CD4-positive, alpha-beta T cell treated with Interleukin-2 at 100 ng/mL for 4 hours (primary cell): ENCODE data around the gene G0S2.
"Not testable (repeated sequence)": the region's sequence is repeated elsewhere in the genome, so short reads cannot be mapped to it uniquely, and the experiment has no call there.

Experiments
- DNase-seq: peaks from one replicate; pipeline ENCODE4 v3.0.0-alpha.2; 2020; ENCODE audit warnings: low spot score

The G0S2 gene

DNA sequence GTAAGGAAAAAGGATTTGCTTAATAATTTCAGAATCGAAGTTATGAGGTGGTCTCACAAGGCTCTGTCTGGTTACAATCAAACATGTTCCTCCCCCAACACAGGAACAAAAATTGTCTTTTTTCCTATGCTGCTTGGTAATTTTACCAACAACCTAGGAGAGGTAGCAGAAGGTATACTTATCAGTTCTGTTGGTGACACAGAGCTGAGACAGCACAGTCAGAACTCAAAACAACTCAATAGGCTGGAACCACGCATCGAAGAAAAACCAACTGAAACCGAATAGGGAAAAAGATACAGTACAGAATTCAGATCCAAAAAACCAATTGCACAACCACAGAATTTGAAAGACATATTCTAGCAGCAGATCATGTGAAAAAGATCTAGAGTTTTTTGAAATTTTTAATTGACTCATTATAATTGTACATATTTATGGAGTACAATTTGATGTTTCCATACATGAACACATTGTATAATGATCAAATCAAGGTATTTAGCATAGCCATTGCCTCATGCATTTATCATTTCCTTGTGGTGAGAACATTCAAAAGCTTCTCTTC, 3.8 kb downstream of the G0S2 start:
- DNase-seq = no peak

DNA sequence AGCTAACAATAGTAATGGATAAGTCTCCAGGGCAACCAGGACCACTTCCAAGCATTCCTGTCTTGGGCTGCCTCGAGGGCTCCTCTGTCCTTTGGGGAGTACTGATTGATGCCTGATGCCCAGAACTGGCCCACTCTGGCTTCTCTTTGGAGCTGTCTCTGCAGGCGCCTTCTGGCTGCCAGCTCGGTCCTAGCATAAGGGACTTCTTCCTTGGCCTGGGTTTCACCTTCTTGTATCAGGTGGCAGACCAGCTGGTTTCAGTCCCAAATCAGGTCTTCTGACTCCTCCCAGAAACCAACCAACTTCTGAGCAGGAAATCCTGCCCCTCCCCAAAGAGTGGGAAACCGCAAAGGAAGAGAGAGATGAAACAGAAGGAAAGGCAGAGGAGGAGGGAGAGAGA, 10.6 kb downstream of the G0S2 start:
- DNase-seq = peak; percentile 38

- no peak for DNase-seq
These were observed 11.1 kb downstream of the G0S2 start for GRCh38 chr1:209686322-209686721.

- DNase-seq = no peak
These were observed 13.6 kb downstream of the G0S2 start for GRCh38 chr1:209688746-209689234.

GRCh38 chr1:209689477-209689876, 14.3 kb downstream of the G0S2 start:
- no peak for DNase-seq

GRCh38 chr1:209691237-209691636, 16.0 kb downstream of the G0S2 start:
- no peak for DNase-seq

- no peak for DNase-seq
These were observed 17.1 kb downstream of the G0S2 start for GRCh38 chr1:209692296-209692695.

GRCh38 chr1:209692745-209693504, 17.7 kb downstream of the G0S2 start:
- peak; percentile 76 for DNase-seq

DNA sequence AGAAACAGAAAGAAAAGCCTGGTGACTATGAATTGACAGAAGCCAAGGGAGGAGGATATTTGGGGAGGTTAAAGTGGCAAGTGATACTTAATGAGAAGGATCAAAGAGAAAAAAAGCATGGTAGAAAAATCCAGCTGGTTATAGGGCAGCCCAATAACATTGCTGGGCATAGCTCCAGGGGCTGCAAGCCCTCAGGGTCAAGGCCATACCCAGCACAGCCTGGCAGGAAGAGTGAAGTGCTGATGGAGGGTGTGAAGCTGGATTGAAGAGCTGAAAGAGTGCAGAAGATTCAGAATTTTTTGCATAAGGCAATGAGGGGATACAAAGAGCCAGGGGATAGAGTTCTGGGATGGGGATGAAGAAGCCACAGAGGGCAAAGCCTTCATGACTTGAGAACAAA, 21.5 kb downstream of the G0S2 start:
- no peak for DNase-seq

- no peak for DNase-seq
These were observed 21.9 kb downstream of the G0S2 start for GRCh38 chr1:209697126-209697525.

DNA sequence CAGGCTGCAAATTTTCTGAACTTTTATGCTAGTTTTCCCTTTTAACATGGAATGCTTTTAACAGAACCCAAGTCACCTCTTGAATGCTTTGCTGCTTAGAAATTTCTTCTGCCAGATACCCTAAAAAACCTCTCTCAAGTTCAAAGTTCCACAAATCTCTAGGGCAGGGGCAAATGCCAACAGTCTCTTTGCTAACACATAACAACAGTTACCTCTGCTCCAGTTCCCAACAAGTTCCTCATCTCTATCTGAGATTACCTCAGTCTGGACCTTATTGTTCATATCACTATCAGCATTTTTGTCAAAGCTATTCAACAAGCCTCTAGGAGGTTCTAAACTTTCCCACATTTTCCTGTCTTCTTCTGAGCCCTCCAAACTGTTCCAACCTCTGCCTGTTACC, 25.5 kb downstream of the G0S2 start:
- DNase-seq = not testable (repeated sequence)

DNA sequence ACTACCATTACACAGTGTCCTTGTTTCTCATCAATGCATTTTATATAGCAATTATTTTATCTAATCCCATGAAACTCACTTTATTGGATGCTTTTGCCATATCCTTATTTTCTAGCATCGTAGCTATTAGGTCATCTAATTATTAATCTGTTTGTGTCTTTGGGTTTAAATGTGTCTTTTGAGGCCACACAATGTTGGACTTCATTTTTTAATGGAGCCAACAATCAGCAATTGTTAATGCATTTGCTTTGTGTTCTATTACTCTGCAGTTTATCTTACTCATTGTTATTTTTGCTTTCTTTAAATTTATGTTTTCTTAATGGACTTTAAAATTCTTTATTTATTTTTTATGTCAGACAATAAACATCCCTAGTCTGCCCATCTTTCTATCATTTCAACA, 27.6 kb downstream of the G0S2 start:
- no peak for DNase-seq

GRCh38 chr1:209703834-209704504, 28.8 kb downstream of the G0S2 start:
- no peak for DNase-seq

DNA sequence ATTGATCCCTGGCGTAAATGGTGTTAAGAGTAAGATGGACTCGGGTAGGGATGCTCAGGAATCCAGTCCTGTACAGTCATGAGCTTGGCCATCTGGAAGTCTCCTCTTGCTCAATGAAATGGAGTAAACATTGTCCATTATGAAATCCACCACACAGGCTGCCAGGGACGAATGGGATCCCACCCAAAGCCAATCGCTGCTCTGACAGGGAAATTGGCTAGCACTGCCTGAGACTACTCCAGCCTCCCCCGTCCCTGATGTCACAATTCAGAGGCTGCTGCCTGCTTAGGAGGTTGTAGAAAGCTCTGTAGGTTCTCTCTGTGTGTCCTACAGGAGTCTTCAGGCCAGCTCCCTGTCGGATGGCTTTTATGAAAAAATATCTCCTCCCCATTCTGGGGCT, 29.4 kb downstream of the G0S2 start, which contains the start of gene HSD11B1:
HSD11B1 (plus strand) TSS at position 263 of the 400 bp plus-strand sequence; CDS start at position 360, 97 bp downstream.
- no peak for DNase-seq

DNA sequence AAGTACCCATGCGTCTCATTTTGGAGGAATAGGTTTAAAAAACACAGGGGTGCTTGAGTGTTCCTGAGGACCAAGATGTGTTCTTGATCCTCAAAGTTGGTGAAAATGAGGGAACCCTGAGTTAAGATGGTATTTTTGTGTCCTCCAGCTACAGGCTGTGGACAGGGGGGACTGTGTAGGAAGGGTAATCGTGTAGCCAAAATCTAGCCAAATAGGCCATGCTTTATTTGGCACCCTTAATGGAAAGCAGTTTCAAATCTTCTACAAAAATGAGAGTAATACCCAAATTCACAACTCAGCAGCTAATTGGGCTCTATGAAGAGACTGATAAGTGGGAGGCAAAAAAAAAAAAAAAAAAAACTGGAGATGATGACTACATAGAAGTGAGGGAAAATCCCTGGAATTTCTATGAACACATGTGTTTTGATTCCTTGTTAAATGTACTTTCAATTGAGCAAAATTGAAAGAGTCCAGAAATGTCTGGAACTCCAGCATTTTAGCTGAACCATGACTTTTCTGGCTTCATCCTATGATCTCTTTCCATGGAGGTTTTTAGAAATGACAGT, 29.9 kb downstream of the G0S2 start:
- DNase-seq = no peak

GRCh38 chr1:209706622-209707021, 31.4 kb downstream of the G0S2 start:
- DNase-seq = no peak

DNA sequence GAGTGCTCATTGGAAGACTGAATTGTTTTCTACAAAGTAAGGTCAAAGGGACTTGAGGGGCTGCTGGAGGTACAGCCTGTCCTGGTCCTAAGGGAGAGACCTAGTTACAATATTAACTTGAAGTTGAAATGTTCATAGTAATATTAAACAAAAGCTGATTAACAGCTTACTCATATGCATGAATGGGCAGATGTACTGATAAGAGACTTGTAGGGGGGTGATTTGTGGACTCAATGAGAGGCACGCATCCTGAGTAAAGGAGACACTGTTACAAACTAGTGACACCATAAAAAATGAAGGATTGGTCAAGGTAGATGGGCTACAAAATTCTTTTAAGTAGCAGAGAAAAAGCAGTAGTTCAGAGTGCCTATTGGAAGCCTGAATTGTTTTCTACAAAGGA, 32.1 kb downstream of the G0S2 start:
- DNase-seq = no peak

GRCh38 chr1:209708297-209708696, 33.1 kb downstream of the G0S2 start:
- no peak for DNase-seq

GRCh38 chr1:209710093-209710492, 34.9 kb downstream of the G0S2 start:
- DNase-seq = peak; percentile 19

- DNase-seq = no peak
These were observed 35.6 kb downstream of the G0S2 start for GRCh38 chr1:209710847-209711246.

DNA sequence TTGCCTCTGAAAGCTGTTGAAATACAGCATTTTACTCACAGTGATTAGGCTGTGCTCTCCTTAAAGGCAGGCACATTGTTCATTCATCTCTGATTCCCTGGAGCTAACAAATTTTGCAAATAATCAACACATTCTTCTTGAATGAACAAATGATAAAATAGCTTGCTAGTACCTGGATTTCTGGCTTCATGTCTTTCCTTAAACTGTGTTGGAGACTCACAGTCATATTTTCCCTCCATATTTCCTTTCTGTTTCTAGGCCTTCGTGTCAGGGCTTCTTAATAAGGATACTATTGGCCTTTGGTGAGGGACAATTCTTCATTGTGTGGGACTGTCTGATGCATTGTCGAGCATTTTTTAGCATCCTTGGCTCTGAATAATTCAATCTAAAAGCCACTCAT, 39.1 kb downstream of the G0S2 start:
- no peak for DNase-seq

DNA sequence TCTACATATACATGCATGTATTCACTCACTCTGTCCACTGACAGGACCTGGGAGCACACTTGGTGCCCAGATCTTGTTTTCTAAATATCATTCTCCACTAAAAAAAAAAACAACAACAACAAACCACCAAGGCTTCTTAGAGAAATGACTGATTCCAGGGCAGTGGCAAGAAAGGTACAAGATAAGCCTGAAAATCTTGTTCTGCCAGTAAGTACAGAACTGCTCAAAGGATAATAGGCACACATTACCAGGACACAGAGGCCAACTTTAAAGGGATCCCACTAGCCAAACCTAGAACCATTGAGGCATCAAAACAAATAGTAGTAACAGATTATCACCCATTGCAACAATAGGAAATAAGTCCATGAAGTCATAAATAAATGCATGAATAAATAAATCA, 40.1 kb downstream of the G0S2 start:
- DNase-seq = no peak

GRCh38 chr1:209717818-209718217, 42.6 kb downstream of the G0S2 start:
- DNase-seq = no peak
